AG09319 (cell line): Measurements from ENCODE around the gene SCN8A.
A peak's percentile ranks its signal among the peaks of the same experiment; 100 is the strongest.

Source experiments
- DNase-seq: peaks from one replicate; pipeline ENCODE4 v3.0.0-alpha.2; 2010; ENCODE audit warnings: low read depth; ENCODE audit errors: extremely low read depth
- TF ChIP-seq, protein P1 (sequence below): IDR thresholded peaks from 2 replicates; pipeline ENCODE4 v1.5.1; 2011; ENCODE audit warnings: low read depth, mild to moderate bottlenecking, inconsistent platforms, low read length, moderate library complexity

The SCN8A gene

GRCh38 chr12:51818566-51819300 lies 227.7 kb downstream of the SCN8A start:
- DNase-seq: peak; percentile 68
- TF ChIP-seq, protein P1, sequence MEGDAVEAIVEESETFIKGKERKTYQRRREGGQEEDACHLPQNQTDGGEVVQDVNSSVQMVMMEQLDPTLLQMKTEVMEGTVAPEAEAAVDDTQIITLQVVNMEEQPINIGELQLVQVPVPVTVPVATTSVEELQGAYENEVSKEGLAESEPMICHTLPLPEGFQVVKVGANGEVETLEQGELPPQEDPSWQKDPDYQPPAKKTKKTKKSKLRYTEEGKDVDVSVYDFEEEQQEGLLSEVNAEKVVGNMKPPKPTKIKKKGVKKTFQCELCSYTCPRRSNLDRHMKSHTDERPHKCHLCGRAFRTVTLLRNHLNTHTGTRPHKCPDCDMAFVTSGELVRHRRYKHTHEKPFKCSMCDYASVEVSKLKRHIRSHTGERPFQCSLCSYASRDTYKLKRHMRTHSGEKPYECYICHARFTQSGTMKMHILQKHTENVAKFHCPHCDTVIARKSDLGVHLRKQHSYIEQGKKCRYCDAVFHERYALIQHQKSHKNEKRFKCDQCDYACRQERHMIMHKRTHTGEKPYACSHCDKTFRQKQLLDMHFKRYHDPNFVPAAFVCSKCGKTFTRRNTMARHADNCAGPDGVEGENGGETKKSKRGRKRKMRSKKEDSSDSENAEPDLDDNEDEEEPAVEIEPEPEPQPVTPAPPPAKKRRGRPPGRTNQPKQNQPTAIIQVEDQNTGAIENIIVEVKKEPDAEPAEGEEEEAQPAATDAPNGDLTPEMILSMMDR: no peak

- DNase-seq: no peak
- TF ChIP-seq, protein P1: no peak
Measured at GRCh38 chr12:51819736-51820525, 228.9 kb downstream of the SCN8A start.

GRCh38 chr12:51820526-51821439 lies 229.8 kb downstream of the SCN8A start:
- DNase-seq: peak; percentile 46
- TF ChIP-seq, protein P1: peak; percentile 17

- no peak for DNase-seq
- TF ChIP-seq, protein P1: no peak
Measured at GRCh38 chr12:51821440-51822260, 230.6 kb downstream of the SCN8A start.

GRCh38 chr12:51822261-51822616 lies 231.2 kb downstream of the SCN8A start:
- TF ChIP-seq, protein P1: no peak
- DNase-seq: no peak

DNA sequence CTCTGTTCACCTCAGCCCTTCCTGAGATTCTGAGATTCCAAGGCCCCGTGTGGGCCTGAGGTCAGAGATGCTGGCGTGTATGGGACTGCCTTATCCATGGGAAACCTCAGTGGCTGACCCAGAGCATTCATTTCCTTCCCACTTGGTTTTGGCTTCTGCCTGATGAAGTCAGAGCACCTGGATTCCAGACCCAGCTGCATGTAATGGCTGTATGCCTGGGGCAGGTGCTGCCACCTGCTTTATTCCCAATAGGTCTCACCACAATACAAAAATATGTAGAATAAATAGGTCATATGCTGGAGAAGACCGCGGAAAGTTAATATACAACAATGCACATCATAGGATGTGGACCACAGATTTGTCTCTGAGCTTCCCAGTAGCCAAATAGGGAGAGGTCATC lies 231.9 kb downstream of the SCN8A start:
- no peak for DNase-seq
- TF ChIP-seq, protein P1: no peak
